Activated effector memory CD4-positive, alpha-beta T cell treated with anti-CD3 and anti-CD28 coated beads, Interleukin-2, amount 50 U/mL, for 16 hours (primary cell): ENCODE data around the gene RCN1.
"Not testable (repeated sequence)": the region's sequence is repeated elsewhere in the genome, so short reads cannot be mapped to it uniquely, and the experiment has no call there.

Source experiments
- DNase-seq: peaks from one replicate; pipeline ENCODE4 v3.0.0-alpha.2; 2020

RCN1 gene

GRCh38 chr11:32113920-32114203, 23.0 kb downstream of the RCN1 start:
- DNase-seq = no peak

DNA sequence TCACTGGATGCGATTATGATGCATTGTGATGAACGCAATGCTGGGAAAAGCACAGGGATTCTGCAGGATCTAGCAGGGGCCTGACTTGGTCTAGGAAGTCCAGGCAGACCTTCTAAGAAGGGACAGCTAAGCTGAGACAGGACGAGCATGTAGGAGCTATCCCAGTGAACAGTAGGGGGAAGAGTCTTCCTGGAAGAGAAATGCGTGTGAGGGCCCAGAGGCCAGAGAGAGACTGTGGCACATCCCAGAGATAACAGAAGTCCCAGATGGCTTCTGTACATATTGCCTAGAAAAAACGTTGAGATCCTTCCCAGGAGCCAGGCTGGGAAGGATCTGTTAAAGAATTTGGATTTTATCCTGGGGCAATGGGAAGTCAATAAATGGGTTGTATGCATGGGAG, 24.6 kb downstream of the RCN1 start:
- no peak for DNase-seq

- DNase-seq = no peak
These were observed 25.8 kb downstream of the RCN1 start for GRCh38 chr11:32116668-32117067.

- no peak for DNase-seq
These were observed 27.4 kb downstream of the RCN1 start for GRCh38 chr11:32118025-32118974.

DNA sequence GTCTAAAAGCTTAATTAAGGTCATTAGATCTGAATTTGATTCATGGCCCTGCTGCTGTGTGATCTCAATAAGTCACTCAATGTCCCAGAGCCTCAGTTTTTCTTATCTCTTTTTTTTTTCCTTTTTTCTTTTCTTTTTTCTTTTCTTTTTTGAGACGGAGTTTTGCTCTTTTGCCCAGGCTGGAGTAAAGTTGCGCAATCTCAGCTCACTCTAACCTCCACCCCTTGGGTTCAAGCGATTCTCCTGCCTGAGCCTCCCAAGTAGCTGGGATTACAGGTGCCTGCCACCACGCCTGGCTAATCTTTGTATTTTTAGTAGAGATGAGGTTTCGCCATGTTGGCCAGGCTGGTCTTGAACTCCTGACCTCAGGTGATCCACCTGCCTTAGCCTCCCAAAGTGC, 28.3 kb downstream of the RCN1 start:
- not testable (repeated sequence) for DNase-seq

DNA sequence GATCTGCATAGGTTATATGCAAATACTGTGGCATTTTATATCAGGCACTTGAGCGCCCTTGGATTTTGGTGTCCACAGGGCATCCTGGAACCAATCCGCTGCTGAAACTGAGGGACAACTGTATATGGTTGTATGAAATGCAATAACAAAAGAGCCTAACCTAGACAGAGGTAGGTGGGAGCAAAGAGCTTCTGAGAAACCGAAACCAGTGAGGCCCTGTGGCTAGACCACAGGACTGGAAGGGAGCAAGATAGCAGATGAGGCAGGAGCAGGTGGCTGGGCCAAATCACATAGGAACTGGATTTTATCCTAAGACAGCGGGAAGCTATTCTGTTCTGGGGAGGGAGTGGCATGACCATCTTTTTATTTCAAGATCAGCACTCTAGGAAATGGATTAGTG, 30.1 kb downstream of the RCN1 start:
- no peak for DNase-seq

DNA sequence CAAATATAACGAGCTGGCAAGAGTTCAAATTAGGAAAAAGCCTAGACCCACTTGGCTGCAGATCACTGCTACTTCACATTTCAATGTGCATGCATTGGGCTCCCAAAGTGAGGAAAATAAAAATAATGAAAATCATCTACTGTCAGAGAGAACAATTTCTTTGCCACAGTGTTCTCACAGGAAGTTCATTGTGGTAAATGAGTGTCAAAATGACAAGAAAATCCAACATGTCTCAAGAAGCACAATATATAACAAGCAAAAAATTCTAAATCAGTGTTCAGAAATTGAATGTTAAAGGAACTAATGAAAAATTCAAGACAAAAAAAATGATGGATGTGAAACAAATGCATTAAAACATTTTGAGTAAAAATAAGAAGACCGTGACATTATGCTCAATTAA, 31.3 kb downstream of the RCN1 start:
- DNase-seq = no peak

DNA sequence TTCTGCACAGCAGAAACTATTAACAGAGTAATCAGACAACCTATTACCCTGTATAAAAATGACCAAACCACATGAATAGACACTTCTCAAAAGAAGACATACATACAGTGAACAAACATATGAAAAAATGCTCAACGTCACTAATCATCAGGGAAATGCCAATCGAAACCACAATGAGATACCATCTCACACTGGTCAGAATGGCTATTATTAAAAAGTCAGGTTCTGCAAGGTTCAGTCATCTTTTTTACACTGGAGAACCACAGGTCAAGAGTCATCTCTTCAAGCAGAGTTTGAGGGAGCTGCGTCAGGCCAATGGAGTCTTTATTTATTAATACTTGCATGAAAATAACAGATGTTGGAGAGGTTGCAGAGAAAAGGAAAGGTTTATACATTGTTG, 40.4 kb downstream of the RCN1 start:
- DNase-seq = no peak

DNA sequence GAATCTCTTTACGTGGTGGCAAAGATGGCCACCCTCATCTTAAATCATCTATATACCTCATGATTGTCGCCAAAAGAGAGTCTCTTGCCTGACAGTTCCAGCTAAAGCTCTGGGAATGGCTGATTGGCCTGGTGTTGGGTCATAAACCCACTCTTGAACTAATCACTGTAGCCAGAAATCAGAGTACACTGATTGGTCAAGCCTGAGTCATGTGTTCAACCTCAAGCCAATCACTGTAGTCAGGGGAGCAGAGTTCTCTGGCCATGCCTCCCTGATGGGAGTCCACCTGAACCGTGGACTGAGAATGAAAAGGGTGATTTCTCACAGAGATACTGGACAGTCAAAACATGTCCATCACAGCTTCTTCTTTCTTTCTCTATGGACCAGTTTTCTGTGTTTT, 45.8 kb downstream of the RCN1 start:
- no peak for DNase-seq

GRCh38 chr11:32137263-32137662, 46.4 kb downstream of the RCN1 start:
- DNase-seq = no peak

GRCh38 chr11:32137869-32138268, 47.0 kb downstream of the RCN1 start:
- DNase-seq = no peak

DNA sequence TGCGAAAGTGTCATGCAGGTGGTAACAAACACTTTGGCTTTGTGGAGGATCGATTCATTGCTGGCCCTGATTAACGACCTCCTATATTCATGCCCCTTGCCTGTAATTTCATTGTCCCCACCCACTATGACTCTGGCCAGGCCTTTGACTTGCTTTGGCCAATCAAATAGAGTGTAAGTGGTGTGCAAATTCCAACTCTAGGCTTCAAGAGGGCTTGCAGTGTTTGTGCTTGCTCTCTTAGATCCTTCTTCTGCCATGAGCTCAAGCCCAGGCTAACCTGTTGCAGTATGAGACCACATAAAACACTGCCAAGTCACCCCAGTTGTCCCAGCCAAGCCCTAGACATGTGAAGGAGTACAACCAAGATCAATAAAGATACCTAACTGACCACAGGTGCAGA, 48.0 kb downstream of the RCN1 start:
- no peak for DNase-seq

DNA sequence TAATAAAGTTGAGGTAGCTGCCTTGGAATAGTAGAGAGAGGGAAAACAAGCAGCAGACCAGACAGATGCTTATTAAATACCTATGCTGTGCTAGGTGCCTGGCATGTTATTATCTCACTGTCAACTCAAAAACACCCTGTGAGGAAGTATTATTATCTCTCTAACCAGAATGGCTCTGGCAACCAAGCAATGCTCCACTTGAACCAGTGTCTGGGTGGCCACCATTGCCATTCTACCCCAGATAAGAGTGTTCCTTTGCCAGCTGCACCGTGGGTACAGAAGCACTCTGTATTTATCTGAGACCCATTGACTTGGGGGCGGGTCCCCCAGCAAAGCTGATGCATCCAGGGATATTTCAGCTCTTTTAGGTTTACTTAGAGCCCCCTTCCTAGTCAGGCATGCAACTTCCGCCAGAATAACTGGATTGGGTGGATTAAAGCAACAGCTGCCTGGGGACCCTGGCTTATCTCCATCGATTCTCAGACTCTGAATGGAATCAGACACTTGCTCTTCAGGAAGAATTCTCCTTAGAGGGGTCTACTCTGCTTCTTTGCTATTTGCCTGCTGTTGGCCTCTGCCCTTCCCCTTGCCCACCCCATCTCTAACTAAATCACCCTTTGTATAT, 49.1 kb downstream of the RCN1 start:
- DNase-seq = no peak

- no peak for DNase-seq
These were observed 51.1 kb downstream of the RCN1 start for GRCh38 chr11:32141745-32142546.

DNA sequence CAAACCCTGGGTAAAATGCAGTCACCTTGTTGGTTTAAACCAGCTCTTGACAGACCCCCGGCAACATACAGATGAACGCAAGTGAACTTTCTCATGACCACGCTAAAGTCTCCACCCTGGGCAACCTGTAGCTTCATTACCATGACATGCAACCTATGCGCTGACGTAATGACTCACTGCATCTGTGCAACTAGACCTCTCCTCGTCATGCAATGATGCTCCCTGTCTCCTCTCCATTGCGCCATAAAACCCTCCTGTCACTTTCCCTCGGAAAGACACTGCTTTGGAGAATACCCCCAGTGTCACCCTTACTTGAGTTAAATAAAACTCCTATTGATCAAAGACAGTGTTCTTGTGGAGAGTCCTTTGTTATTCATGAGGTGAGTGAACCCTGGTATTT, 52.5 kb downstream of the RCN1 start:
- DNase-seq = no peak

GRCh38 chr11:32145282-32145681, 54.4 kb downstream of the RCN1 start:
- DNase-seq = no peak

DNA sequence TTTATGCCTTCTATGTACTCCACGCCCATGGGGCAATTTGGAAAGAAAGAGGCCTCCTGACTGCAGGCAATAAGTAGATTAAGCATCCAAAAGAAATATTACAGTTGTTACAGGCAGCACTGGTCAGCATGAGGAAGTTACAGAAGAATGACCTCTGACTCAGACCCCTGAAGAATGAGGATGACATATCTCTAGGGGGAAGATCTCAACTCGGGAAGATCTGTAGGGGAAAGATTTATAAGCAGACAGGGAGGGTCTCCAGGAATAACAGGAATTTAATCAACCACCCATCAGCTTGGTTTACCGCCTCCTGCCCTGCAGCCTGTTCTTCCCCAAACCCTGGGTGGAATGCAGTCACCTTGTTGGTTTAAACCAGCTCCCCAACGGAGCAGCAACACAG, 58.0 kb downstream of the RCN1 start:
- DNase-seq = no peak

DNA sequence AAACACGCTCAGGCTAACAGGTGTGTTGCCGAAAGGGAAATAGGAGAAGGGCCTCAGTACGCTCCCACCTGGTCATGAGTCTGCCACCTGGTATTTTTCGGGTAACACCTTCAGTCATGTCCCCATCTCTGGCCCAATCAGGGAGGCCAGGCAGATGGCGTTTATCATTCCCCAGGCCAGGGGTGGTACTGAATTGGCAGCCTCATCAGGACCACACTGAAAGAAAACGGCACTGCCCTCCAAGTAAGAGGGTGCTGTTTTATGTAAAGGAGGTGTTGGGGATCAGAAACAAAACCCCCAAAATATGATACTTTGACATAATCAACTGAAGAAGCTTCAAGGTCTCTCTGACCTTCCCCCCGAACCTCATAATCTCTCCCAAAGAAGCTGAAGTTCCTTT, 58.9 kb downstream of the RCN1 start:
- DNase-seq = no peak

DNA sequence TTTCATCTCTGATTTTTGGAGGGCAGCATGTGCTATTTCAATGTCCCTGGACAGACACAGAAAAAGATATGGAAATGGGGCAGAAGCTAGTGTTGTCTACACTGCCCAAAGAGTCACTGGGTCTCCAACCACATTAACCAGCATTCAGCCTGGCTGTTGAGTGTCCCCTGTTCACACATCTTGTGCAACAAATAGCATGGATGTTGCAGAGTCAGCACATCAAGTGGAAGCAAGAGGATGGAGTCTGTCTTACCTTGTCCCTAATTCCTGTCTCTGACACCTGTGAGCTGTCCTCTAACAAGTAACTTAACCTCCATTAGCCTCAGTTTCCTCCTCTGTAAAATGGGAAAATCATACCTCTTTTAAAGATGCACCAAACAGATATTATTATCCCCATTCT, 60.2 kb downstream of the RCN1 start:
- DNase-seq = no peak

DNA sequence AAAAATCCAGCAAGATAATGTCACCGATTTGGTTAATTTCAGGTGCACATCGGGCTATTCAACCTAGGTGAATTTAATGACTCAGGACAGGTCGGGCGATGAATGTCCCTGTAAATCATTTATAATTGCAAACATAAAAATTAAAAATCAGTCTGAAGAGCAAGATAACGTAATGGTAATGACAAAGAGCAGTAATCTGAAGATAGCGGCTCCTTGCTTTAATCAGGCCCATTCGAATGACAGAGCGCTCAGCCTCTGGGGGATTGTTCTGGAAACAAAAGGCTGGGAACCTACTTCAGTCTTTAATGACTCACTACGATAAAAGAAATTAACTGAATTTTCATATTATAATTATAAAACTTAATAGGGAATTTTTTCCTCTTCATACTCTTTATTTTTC, 61.3 kb downstream of the RCN1 start:
- no peak for DNase-seq

DNA sequence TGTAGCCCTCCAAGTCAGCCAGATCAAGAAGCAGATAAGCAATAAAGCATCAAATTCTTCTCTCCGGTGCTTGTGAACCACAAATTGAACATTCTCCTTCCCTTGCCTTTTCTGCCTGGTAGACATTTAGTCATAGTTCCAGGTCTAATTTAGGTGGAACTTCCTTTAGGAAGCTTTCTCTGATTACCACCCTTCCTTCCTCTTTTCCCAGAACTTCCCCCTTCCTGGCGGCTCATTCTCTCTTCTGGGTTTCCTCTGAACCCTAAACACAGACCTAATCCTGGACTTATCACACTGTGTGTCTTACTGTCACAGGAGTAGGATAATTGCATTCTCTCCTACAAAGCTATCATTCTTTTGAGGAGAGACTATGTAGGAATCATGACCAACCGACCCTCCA, 61.9 kb downstream of the RCN1 start:
- no peak for DNase-seq

DNA sequence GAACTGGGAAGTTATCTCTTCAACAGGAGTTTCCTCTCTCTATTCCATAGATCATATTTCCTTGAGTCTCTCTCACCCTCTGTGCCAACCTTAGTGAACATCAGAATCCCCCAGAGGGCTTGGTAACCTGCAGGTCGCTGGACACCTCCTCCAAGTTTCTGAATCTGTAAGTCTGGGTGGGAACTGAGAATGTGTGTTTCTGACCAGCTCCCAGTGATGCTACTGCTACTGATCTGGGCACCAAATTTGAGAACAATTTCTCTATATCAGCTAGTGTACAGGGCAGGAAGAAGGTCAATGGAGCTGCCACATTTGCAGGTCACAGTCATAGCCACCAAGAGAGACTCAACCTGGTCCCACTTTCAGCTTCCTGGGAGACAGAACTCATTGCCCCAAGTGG, 62.9 kb downstream of the RCN1 start:
- no peak for DNase-seq

DNA sequence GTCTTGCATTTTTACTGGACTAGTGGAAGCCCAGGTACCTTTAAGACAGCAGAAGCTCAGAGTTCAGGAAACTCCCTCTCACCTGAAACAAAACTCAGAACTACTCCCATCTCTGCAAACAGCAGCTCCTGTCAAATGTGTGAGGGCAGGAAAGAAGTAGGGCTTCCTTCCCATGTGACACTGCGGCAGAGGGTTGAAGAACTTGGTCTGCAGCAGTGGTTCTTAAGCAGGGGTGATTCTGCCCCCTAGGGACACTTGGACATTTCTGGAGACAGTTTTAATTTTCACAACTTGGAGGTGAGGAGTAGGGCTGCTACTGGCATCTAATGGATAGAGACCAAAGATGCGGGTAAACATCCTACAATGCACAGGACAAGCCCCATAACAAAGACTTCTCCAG, 63.4 kb downstream of the RCN1 start:
- DNase-seq = no peak
